Measurements from ENCODE around the gene INAFM1. TPM values are rescaled to one million over a fixed set of nuclear protein-coding genes. Genes with fewer than 3 reads are reported as not detected.

Gene INAFM1
- total RNA-seq, 1 donor from 2014 or later, result 9.3 TPM

GRCh38 chr19:47231215-47232054, 43.2 kb upstream of the INAFM1 start:
- H3K4me1 Mint-ChIP-seq (ENCODE audit: low read depth), result peaks cover 17% of the 10 kb centered on the region
- peak overlapping the region; percentile 74 for H3K4me3 Mint-ChIP-seq (ENCODE audit: low read depth)
- H3K27ac Mint-ChIP-seq, result peak overlapping the region; percentile 81
- H3K36me3 Mint-ChIP-seq (ENCODE audit: low read depth), result no peaks in the 10 kb centered on the region
- H3K27me3 Mint-ChIP-seq (ENCODE audit: low read depth), result peaks cover 2% of the 10 kb centered on the region
- no peaks in the 10 kb centered on the region for H3K9me3 Mint-ChIP-seq
- intact Hi-C loops (cut with micrococcal nuclease), result loop anchor here (1.0 kb wide), 1 partner anchor 10 kb away; no protein-coding TSS in a partner anchor
- peak; percentile 88 for DNase-seq (ENCODE audit: low spot score)

- Mint-ChIP-seq H3K27me3 (ENCODE audit: low read depth) (peaks cover 2% of the 10 kb centered on the region), H3K27ac (peak overlapping the region; percentile 60), H3K4me3 (ENCODE audit: low read depth) (peak overlapping the region; percentile 74), H3K4me1 (ENCODE audit: low read depth) (peaks cover 16% of the 10 kb centered on the region), H3K9me3 (no peaks in the 10 kb centered on the region), H3K36me3 (ENCODE audit: low read depth) (no peaks in the 10 kb centered on the region)
- peak; percentile 25 for DNase-seq (ENCODE audit: low spot score)
- intact Hi-C loops (cut with micrococcal nuclease), result loop anchor here (1.0 kb wide), 1 partner anchor 9 kb away; no protein-coding TSS in a partner anchor
Measured at GRCh38 chr19:47232422-47233211, 42.1 kb upstream of the INAFM1 start.

- Mint-ChIP-seq H3K4me3 (ENCODE audit: low read depth) (no peak overlapping the region), H3K27ac (no peak overlapping the region), H3K9me3 (no peaks in the 10 kb centered on the region), H3K27me3 (ENCODE audit: low read depth) (peaks cover 6% of the 10 kb centered on the region), H3K36me3 (ENCODE audit: low read depth) (no peaks in the 10 kb centered on the region), H3K4me1 (ENCODE audit: low read depth) (peaks cover 19% of the 10 kb centered on the region)
- intact Hi-C loops (cut with micrococcal nuclease), result no loop called here
- DNase-seq (ENCODE audit: low spot score), result no peak
Measured at GRCh38 chr19:47236072-47236675, 38.5 kb upstream of the INAFM1 start.

GRCh38 chr19:47239152-47239551, 35.5 kb upstream of the INAFM1 start:
- no peak overlapping the region for H3K27ac Mint-ChIP-seq
- intact Hi-C loops (cut with micrococcal nuclease), result no loop called here
- H3K27me3 Mint-ChIP-seq (ENCODE audit: low read depth), result peaks cover 6% of the 10 kb centered on the region
- no peaks in the 10 kb centered on the region for H3K36me3 Mint-ChIP-seq (ENCODE audit: low read depth)
- H3K4me3 Mint-ChIP-seq (ENCODE audit: low read depth), result peak overlapping the region; percentile 69
- peaks cover 12% of the 10 kb centered on the region for H3K4me1 Mint-ChIP-seq (ENCODE audit: low read depth)
- no peak for DNase-seq (ENCODE audit: low spot score)
- no peaks in the 10 kb centered on the region for H3K9me3 Mint-ChIP-seq

GRCh38 chr19:47239610-47240296, 34.9 kb upstream of the INAFM1 start:
- H3K36me3 Mint-ChIP-seq (ENCODE audit: low read depth), result no peaks in the 10 kb centered on the region
- H3K4me1 Mint-ChIP-seq (ENCODE audit: low read depth), result peaks cover 14% of the 10 kb centered on the region
- H3K27me3 Mint-ChIP-seq (ENCODE audit: low read depth), result peaks cover 6% of the 10 kb centered on the region
- no peaks in the 10 kb centered on the region for H3K9me3 Mint-ChIP-seq
- H3K4me3 Mint-ChIP-seq (ENCODE audit: low read depth), result no peak overlapping the region
- intact Hi-C loops (cut with micrococcal nuclease), result loop anchor here (5.0 kb wide), 2 partner anchors 142 to 202 kb away; no protein-coding TSS in a partner anchor
- DNase-seq (ENCODE audit: low spot score), result peak; percentile 35
- no peak overlapping the region for H3K27ac Mint-ChIP-seq

GRCh38 chr19:47240556-47240955, 34.1 kb upstream of the INAFM1 start:
- peaks cover 6% of the 10 kb centered on the region for H3K27me3 Mint-ChIP-seq (ENCODE audit: low read depth)
- intact Hi-C loops (cut with micrococcal nuclease), result loop anchor here (5.0 kb wide), 2 partner anchors 143 to 203 kb away; no protein-coding TSS in a partner anchor
- H3K4me3 Mint-ChIP-seq (ENCODE audit: low read depth), result no peak overlapping the region
- H3K27ac Mint-ChIP-seq, result no peak overlapping the region
- no peaks in the 10 kb centered on the region for H3K36me3 Mint-ChIP-seq (ENCODE audit: low read depth)
- H3K9me3 Mint-ChIP-seq, result no peaks in the 10 kb centered on the region
- peaks cover 15% of the 10 kb centered on the region for H3K4me1 Mint-ChIP-seq (ENCODE audit: low read depth)
- no peak for DNase-seq (ENCODE audit: low spot score)

GRCh38 chr19:47240996-47241918, 33.4 kb upstream of the INAFM1 start:
- intact Hi-C loops (cut with micrococcal nuclease), result loop anchor here (1.0 to 5.0 kb wide), 3 partner anchors 9 to 204 kb away; no protein-coding TSS in a partner anchor
- Mint-ChIP-seq H3K4me3 (ENCODE audit: low read depth) (no peak overlapping the region), H3K27ac (no peak overlapping the region), H3K36me3 (ENCODE audit: low read depth) (no peaks in the 10 kb centered on the region), H3K27me3 (ENCODE audit: low read depth) (peaks cover 4% of the 10 kb centered on the region), H3K9me3 (no peaks in the 10 kb centered on the region), H3K4me1 (ENCODE audit: low read depth) (peaks cover 15% of the 10 kb centered on the region)
- DNase-seq (ENCODE audit: low spot score), result peak; percentile 76

- Mint-ChIP-seq H3K36me3 (ENCODE audit: low read depth) (no peaks in the 10 kb centered on the region), H3K9me3 (no peaks in the 10 kb centered on the region), H3K4me3 (ENCODE audit: low read depth) (no peak overlapping the region), H3K4me1 (ENCODE audit: low read depth) (peaks cover 15% of the 10 kb centered on the region), H3K27me3 (ENCODE audit: low read depth) (peaks cover 4% of the 10 kb centered on the region), H3K27ac (no peak overlapping the region)
- intact Hi-C loops (cut with micrococcal nuclease), result loop anchor here (1.0 to 5.0 kb wide), 3 partner anchors 10 to 205 kb away; no protein-coding TSS in a partner anchor
- no peak for DNase-seq (ENCODE audit: low spot score)
Measured at GRCh38 chr19:47241919-47242577, 32.6 kb upstream of the INAFM1 start.

GRCh38 chr19:47243364-47243775, 31.3 kb upstream of the INAFM1 start:
- no peaks in the 10 kb centered on the region for H3K36me3 Mint-ChIP-seq (ENCODE audit: low read depth)
- H3K4me3 Mint-ChIP-seq (ENCODE audit: low read depth), result peak overlapping the region; percentile 84
- H3K4me1 Mint-ChIP-seq (ENCODE audit: low read depth), result peaks cover 17% of the 10 kb centered on the region
- H3K27ac Mint-ChIP-seq, result peak overlapping the region; percentile 89
- peaks cover 4% of the 10 kb centered on the region for H3K27me3 Mint-ChIP-seq (ENCODE audit: low read depth)
- no peaks in the 10 kb centered on the region for H3K9me3 Mint-ChIP-seq
- DNase-seq (ENCODE audit: low spot score), result no peak
- intact Hi-C loops (cut with micrococcal nuclease), result loop anchor here (5.0 kb wide), 2 partner anchors 146 to 206 kb away; no protein-coding TSS in a partner anchor

GRCh38 chr19:47243776-47244547, 30.7 kb upstream of the INAFM1 start:
- intact Hi-C loops (cut with micrococcal nuclease), result loop anchor here (1.0 to 5.0 kb wide), 6 partner anchors 17 to 207 kb away; no protein-coding TSS in a partner anchor
- peak overlapping the region; percentile 84 for H3K4me3 Mint-ChIP-seq (ENCODE audit: low read depth)
- peak overlapping the region; percentile 89 for H3K27ac Mint-ChIP-seq
- peaks cover 16% of the 10 kb centered on the region for H3K4me1 Mint-ChIP-seq (ENCODE audit: low read depth)
- H3K27me3 Mint-ChIP-seq (ENCODE audit: low read depth), result peaks cover 3% of the 10 kb centered on the region
- H3K9me3 Mint-ChIP-seq, result no peaks in the 10 kb centered on the region
- DNase-seq (ENCODE audit: low spot score), result peak; percentile 92
- H3K36me3 Mint-ChIP-seq (ENCODE audit: low read depth), result no peaks in the 10 kb centered on the region
